OCI-LY1 (cell line): Measurements from ENCODE around the gene BMPR1A.

Experiments used
- H2AFZ ChIP-seq: fragments of 200-600 bp; sonication (generic), shearing (Covaris generic); 2 replicates; pipeline ENCODE4 v1.6.0; 2014; ENCODE audit warnings: antibody characterized with exemption, mild to moderate bottlenecking, low read length
- H3F3A ChIP-seq: fragments of 200-600 bp; sonication (generic), shearing (Covaris generic); 2 replicates; pipeline ENCODE4 v1.6.0; 2014; ENCODE audit warnings: mild to moderate bottlenecking, antibody characterized with exemption, low read length, moderate library complexity; ENCODE audit not compliant: insufficient read depth
- H3K27ac ChIP-seq: fragments of 200-600 bp; sonication (generic); 2 replicates; pipeline ENCODE4 v1.5.1; 2014; ENCODE audit warnings: low read length, mixed run types, mild to moderate bottlenecking, low read depth; ENCODE audit not compliant: poor library complexity, severe bottlenecking
- H3K27me3 ChIP-seq: fragments of 200-600 bp; sonication (generic); 2 replicates; pipeline ENCODE4 v1.6.0; 2014; ENCODE audit warnings: antibody characterized with exemption, mild to moderate bottlenecking, low read length, moderate library complexity; ENCODE audit not compliant: insufficient read depth
- H3K36me3 ChIP-seq: fragments of 200-600 bp; sonication (generic); 2 replicates; pipeline ENCODE4 v1.6.1; 2014; ENCODE audit warnings: mild to moderate bottlenecking, antibody characterized with exemption, low read length, moderate library complexity, mixed read lengths; ENCODE audit not compliant: insufficient read depth
- H3K4me1 ChIP-seq: fragments of 200-600 bp; sonication (generic); 2 replicates; pipeline ENCODE4 v1.5.1; 2014; ENCODE audit warnings: mild to moderate bottlenecking, low read length, moderate library complexity; ENCODE audit not compliant: insufficient read depth, severe bottlenecking
- H3K4me2 ChIP-seq: fragments of 200-600 bp; sonication (generic), shearing (Covaris generic); 2 replicates; pipeline ENCODE4 v1.6.1; 2014; ENCODE audit warnings: low read length
- H3K4me3 ChIP-seq: fragments of 200-600 bp; sonication (generic); 2 replicates; pipeline ENCODE4 v1.5.1; 2014; ENCODE audit warnings: low read length, low read depth, mild to moderate bottlenecking, mixed read lengths; ENCODE audit not compliant: poor library complexity, severe bottlenecking
- H3K79me2 ChIP-seq: fragments of 200-600 bp; shearing (Covaris generic); 2 replicates; pipeline ENCODE4 v1.6.1; 2016; ENCODE audit warnings: mixed run types, low read length, mixed read lengths; ENCODE audit not compliant: insufficient read depth
- H3K9ac ChIP-seq: fragments of 200-600 bp; sonication (generic), shearing (Covaris generic); 2 replicates; pipeline ENCODE4 v1.6.1; 2014; ENCODE audit warnings: mild to moderate bottlenecking, low read length, mixed read lengths
- H3K9me2 ChIP-seq: fragments of 200-600 bp; sonication (generic), shearing (Covaris generic); 2 replicates; pipeline ENCODE4 v1.6.1; 2014; ENCODE audit warnings: low read depth, mild to moderate bottlenecking, low read length, mixed read lengths
- H3K9me3 ChIP-seq: fragments of 200-600 bp; shearing (Covaris generic); 2 replicates; pipeline ENCODE4 v1.6.1; 2014; ENCODE audit warnings: low read length, mixed read lengths
- H4K20me1 ChIP-seq: fragments of 200-600 bp; sonication (generic), shearing (Covaris generic); 2 replicates; pipeline ENCODE4 v1.6.0; 2016; ENCODE audit warnings: mild to moderate bottlenecking, low read length; ENCODE audit not compliant: insufficient read depth
- EZH2 ChIP-seq: fragments of 200-600 bp; sonication (generic), shearing (Covaris generic); IDR thresholded peaks from 2 replicates; pipeline ENCODE4 v1.8.0; 2017; ENCODE audit warnings: borderline replicate concordance, mixed run types, mild to moderate bottlenecking, antibody characterized with exemption, low read length, moderate library complexity, mixed read lengths
- TF ChIP-seq, protein P1 (sequence below): fragments of 200-600 bp; sonication (generic), shearing (Covaris generic); IDR thresholded peaks from 2 replicates; pipeline ENCODE4 v1.5.1; 2017; ENCODE audit warnings: mild to moderate bottlenecking, antibody characterized with exemption, low read length, moderate library complexity, mixed read lengths

Gene BMPR1A

DNA sequence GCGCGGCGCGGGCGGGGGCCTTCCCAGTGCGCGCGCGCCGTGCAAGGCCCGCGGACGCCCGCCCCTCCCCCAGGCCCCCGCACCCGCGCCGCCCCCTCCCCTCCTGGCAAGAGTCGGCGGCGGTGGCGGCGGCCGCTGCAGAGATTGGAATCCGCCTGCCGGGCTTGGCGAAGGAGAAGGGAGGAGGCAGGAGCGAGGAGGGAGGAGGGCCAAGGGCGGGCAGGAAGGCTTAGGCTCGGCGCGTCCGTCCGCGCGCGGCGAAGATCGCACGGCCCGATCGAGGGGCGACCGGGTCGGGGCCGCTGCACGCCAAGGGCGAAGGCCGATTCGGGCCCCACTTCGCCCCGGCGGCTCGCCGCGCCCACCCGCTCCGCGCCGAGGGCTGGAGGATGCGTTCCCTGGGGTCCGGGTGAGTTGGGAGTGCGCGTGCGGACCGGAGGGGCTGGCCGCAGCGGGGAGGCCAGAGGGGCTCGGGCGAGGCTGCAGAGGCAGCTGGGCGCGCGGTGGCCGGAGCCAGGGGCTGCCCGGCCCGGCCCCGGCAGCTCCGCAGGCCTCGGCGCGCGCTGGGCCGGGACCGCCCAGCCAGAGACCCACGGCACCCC, at the start of gene BMPR1A:
Gene BMPR1A, plus strand, starts transcription at position 109 of the 602 bp plus-strand sequence. CDS start 119,400 bp downstream, outside the sequence.
- Histone ChIP-seq H3K36me3 (no peaks in the 10 kb centered on the region; the same call in 1 of the 2 replicates), H3K9me2 (no peaks in the 10 kb centered on the region), H3K4me1 (peaks cover 36% of the 10 kb centered on the region), H3K27me3 (no peaks in the 10 kb centered on the region), H4K20me1 (no peaks in the 10 kb centered on the region), H3K79me2 (no peaks in the 10 kb centered on the region), H3K9ac (peak within 1 kb of the TSS; percentile 87), H3K4me3 (peak within 1 kb of the TSS; percentile 79), H3F3A (no peaks in the 10 kb centered on the region), H3K4me2 (peak within 1 kb of the TSS; percentile 97), H3K27ac (peak within 1 kb of the TSS; percentile 42), H3K9me3 (no peaks in the 10 kb centered on the region), H2AFZ (no peak within 1 kb of the TSS)
- TF ChIP-seq EZH2: no peak
- TF ChIP-seq, protein P1, sequence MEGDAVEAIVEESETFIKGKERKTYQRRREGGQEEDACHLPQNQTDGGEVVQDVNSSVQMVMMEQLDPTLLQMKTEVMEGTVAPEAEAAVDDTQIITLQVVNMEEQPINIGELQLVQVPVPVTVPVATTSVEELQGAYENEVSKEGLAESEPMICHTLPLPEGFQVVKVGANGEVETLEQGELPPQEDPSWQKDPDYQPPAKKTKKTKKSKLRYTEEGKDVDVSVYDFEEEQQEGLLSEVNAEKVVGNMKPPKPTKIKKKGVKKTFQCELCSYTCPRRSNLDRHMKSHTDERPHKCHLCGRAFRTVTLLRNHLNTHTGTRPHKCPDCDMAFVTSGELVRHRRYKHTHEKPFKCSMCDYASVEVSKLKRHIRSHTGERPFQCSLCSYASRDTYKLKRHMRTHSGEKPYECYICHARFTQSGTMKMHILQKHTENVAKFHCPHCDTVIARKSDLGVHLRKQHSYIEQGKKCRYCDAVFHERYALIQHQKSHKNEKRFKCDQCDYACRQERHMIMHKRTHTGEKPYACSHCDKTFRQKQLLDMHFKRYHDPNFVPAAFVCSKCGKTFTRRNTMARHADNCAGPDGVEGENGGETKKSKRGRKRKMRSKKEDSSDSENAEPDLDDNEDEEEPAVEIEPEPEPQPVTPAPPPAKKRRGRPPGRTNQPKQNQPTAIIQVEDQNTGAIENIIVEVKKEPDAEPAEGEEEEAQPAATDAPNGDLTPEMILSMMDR: no peak

DNA sequence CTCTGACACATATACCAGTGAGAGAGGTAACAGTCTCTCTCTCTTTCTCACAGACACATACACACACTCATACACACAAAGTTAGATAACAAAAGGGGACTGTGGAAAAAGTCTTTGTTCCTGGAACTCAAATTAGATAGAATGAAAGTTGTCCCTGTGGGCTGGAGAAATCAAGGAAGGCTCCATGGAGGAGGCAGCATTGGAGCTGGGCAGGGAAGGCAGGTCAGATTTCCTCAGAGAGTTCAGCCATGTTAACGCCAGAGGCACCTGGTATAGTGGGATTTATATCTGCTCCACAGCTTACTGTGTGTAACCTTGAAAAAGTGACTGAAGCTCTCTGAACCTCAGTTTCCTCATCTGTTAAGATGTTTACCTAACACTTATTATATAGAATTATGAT, 49.4 kb upstream of the BMPR1A start:
- no peak overlapping the region for H3K4me2 ChIP-seq
- H3F3A ChIP-seq: no peaks in the 10 kb centered on the region
- no peaks in the 10 kb centered on the region for H3K9me2 ChIP-seq
- peaks cover 11% of the 10 kb centered on the region for H3K4me1 ChIP-seq
- H3K9ac ChIP-seq: no peak overlapping the region
- H3K9me3 ChIP-seq: no peaks in the 10 kb centered on the region
- no peak overlapping the region for H3K27ac ChIP-seq
- H3K79me2 ChIP-seq: no peaks in the 10 kb centered on the region
- H3K27me3 ChIP-seq: no peaks in the 10 kb centered on the region
- no peak overlapping the region for H2AFZ ChIP-seq
- H4K20me1 ChIP-seq: no peaks in the 10 kb centered on the region
- TF ChIP-seq EZH2: no peak
- TF ChIP-seq, protein P1: no peak
- no peaks in the 10 kb centered on the region for H3K36me3 ChIP-seq
- H3K4me3 ChIP-seq: no peak overlapping the region

DNA sequence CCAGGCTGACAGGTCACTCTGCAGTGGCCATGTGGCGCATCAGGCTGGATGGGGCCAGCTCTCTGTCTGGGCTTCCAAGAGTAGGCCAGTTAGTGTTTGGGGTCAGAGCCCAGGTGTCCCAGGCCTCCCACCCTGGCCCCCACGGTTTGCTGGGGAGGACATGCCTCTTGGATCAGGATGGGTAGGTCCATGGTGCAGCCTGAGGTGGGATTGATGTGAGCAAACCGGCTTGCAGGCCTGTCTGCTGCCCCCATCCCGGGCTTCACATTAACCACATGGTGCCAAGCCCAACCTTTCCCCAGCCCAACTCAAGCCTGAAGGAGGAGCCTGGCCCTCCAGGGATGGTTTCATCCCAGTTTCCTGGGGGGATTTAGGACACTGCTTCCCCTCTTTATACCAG, 48.9 kb upstream of the BMPR1A start:
- no peaks in the 10 kb centered on the region for H3K27me3 ChIP-seq
- H3K9me2 ChIP-seq: no peaks in the 10 kb centered on the region
- H2AFZ ChIP-seq: no peak overlapping the region
- no peak overlapping the region for H3K27ac ChIP-seq
- no peaks in the 10 kb centered on the region for H4K20me1 ChIP-seq
- H3K4me3 ChIP-seq: no peak overlapping the region
- TF ChIP-seq, protein P1: no peak
- no peak for TF ChIP-seq EZH2
- H3K9me3 ChIP-seq: no peaks in the 10 kb centered on the region
- H3K36me3 ChIP-seq: no peaks in the 10 kb centered on the region
- H3K79me2 ChIP-seq: no peaks in the 10 kb centered on the region
- H3K9ac ChIP-seq: no peak overlapping the region
- H3K4me2 ChIP-seq: no peak overlapping the region
- peaks cover 16% of the 10 kb centered on the region for H3K4me1 ChIP-seq
- no peaks in the 10 kb centered on the region for H3F3A ChIP-seq
